NOMO-1 treated with DMSO at 0.1 percent for 48 hours (cell line): ENCODE results near the gene OR51E2.
"Not testable (repeated sequence)": the region's sequence is repeated elsewhere in the genome, so short reads cannot be mapped to it uniquely, and the experiment has no call there.

Experiments
- DNase-seq: peaks from one replicate; lab custom pipeline; 2025; ENCODE audit not compliant: unreplicated experiment; lab: John Stamatoyannopoulos, UW

The OR51E2 gene, protein sequence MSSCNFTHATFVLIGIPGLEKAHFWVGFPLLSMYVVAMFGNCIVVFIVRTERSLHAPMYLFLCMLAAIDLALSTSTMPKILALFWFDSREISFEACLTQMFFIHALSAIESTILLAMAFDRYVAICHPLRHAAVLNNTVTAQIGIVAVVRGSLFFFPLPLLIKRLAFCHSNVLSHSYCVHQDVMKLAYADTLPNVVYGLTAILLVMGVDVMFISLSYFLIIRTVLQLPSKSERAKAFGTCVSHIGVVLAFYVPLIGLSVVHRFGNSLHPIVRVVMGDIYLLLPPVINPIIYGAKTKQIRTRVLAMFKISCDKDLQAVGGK

DNA sequence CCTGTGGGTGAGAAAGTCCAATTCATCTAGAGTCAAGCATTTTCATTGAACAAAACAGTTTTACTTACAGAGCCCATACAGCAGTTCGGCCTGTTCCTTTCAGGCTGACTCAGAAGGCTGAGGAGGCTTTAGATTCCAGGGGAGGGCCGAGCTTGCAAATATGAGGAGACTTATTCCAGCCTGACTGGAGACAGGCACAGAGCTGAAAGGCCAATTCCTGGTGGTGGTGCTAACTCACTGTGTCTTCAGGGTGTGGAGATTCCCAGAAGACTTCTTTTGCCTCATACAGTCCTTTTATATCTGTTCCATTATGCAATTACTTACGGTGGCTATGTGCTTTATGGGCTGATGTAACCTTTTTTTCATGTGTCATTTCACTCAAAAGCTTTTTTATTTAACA lies at the start of gene OR51E2:
Gene OR51E2, minus strand, starts transcription at position 269 of the 400 bp plus-strand sequence. CDS start 15,142 bp downstream, outside the sequence.
- no peak for DNase-seq

- DNase-seq: no peak
Observed at GRCh38 chr11:4740735-4741134, 43.1 kb upstream of the OR51E2 start.

GRCh38 chr11:4727171-4727570 lies 29.5 kb upstream of the OR51E2 start:
- DNase-seq: no peak

DNA sequence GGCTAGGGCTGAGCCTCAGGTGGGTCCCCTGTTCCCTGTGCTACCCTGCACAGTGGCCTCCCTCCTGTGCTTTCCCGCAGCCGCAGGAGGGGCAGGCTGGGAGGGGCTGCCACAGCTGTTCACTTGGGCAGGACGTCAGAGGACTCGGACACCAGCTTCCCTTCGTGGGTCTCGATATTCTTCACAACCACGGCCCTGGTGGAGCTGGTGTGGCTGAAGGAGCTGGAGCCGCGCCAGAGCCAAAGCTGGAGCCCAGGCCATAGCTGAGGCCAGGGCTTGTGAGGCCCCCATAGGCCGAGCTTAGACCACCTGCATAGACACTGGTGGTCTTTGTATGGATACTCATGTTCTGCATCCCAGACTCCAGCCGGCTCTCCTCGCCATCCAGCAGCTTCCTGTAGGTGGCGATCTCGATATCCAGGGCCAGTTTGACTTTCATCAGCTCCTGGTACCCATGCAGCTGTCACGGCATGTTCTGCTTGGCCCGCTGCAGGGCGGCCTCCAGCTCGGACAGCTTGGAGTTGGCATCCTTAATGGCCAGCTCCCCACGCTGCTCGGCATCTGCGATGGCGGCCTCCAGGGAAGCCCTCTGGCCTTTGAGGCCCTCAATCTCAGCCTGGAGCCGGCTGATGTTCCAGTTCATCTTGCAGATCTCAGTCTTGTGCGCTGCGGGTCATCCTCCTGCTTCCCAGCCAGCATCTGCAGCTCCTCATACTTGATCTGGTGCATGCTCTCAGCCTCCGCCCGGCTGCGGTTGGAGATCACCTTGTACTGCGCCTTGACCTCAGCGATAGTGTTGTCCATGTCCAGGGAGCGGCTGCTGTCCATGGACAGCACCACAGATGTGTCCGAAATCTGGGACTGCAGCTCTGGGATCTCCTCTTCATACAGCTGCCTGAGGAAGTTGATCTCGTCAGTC lies 25.2 kb upstream of the OR51E2 start:
- not testable (repeated sequence) for DNase-seq

DNA sequence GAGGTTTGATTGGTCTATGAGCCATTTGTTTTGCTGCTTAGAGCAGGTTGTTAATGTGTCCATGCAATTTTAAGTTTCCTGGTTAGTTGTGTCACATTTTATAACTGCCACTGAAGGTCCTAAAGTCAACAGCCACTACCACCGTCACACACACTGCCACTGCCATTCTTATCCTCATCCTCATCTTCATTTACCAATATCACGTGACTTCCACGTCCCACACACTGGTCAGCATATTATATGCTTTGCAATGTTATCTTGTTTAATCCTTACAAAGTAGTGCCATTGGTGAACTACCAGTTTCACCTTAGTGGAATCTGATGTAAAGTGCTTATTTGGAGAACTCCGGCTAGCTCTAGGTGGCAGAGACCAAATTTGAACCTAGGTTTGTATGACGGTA lies 16.6 kb upstream of the OR51E2 start:
- no peak for DNase-seq

DNA sequence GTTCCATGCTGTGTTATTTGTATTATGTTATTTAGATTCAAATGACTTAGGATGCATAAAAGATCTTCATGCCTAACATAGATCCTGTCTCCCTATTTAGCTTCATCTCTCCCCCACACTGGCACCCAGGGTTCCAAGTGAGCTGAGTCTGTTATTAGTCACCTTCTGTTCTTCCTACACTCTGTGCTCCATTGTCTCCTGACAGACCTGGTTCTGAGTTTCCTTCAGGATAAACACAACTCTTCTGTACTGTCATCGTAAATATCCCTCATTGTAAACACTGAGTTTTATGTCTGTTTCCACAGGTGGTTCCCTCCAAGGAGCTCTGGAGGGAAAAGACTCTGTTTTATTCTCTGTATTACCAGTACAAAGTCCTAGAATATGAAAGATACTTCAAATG lies 15.6 kb upstream of the OR51E2 start:
- no peak for DNase-seq

- DNase-seq: no peak
Observed at GRCh38 chr11:4704790-4705334, 7.2 kb upstream of the OR51E2 start.

GRCh38 chr11:4704054-4704789 lies 6.6 kb upstream of the OR51E2 start, which contains the start of gene MMP26:
TSS of gene MMP26 (plus strand) at chr11:4704784.
- DNase-seq: no peak

DNA sequence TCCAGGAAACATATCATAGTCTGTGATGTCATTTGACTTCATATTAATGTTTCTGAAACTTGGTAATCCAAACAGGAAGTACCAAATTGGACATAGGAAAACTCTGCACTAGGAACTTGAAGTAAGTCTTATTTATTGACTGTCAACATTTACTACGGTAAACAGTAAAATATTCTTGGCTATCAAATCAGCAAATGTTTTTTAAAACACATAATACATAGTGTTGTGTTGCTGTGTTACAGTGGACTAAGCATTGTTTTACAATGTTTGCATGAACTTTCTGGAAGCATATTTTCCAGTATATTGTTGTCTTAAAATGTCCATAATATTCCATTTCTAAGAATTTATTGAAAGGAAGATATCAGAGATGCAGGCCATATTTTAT lies 2.8 kb upstream of the OR51E2 start:
- no peak for DNase-seq

GRCh38 chr11:4699697-4700435 lies 2.2 kb upstream of the OR51E2 start:
- no peak for DNase-seq

DNA sequence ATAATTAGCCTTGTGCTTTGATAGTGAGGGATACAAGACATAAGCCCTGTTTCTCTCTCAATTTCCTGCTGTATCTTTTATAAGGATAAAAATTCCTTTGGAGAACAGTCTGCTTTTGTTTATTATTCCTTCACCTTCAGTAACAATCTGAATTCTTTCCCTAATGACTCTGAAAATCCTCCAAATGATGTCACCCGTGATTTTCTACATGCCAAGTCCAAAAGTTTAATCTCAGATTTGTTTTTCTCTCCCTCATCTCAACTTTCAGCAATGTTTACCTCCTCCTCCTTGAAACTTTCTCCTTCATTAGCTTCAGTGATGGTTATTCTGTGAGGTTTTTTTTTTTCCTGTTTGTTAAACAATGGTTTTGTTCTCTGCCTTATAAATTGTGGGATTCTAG lies 2.2 kb downstream of the OR51E2 start:
- no peak for DNase-seq

DNA sequence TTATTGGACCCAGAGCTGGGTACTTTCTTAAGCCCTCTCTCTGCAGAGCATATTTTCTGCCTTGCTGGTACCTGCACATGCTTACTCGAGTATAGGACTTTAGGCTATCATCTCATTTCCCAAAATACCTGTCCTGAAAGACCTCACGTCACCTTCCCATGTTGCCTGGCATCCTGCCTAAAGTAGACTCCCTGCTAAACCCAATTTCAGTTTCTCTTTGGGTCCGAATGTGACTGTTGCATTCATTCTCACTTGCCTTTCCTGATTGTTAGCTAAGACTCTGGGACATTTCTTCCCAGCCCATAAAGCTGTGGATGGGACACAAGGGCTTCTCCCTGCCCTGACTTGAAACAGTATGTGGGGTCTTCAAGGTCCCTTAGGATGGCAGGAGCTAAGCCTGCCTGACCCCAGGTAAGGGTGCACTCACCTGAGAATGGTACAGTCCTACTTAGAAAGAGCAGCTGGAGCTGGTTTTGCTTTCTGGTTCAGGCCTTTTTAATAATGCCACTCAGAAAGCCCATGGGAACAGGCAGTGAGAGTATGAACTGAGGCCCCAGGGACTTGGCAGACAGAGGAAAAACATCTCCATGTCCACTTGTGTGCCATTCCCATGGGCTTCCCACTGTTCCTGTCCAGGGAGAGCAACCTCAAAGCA lies 12.9 kb downstream of the OR51E2 start:
- no peak for DNase-seq

GRCh38 chr11:4682623-4683419 lies 14.8 kb downstream of the OR51E2 start:
- no peak for DNase-seq

DNA sequence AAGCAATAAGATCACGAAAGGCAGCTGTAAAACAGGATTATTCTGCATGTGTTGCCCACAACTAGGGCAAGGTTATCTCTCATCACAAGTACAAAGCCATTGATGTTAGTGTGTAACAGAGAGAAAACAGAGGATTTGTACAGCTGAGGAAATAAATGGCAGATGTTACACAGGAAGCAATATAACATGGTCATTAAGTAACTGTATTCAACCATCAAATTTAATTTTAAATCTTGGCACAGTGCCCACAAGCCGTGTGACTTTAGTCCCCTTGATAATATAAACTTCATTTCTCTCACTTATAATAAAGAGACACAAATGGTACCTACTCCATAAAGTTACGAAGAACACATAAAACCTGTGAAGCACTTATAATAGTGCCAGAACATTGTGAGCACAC lies 17.3 kb downstream of the OR51E2 start:
- DNase-seq: no peak

DNA sequence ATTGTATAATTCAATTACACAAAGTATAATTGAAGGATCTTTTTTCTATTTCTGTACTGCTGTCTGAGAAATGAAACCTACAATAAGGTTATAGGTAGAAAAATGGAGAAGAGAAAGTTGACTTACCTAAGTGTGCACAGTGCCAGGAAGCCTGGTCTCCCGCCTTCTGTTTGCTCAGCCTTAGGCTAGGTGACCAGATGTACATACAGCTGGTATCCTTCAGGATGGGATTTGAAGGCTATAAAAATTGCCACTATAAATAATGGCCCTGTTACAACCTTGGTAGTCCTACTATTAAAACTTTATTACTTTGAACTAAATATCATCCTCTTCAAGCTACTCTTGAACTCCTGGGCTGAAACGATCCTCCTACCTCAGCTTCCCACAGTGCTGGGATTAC lies 19.7 kb downstream of the OR51E2 start:
- DNase-seq: no peak

DNA sequence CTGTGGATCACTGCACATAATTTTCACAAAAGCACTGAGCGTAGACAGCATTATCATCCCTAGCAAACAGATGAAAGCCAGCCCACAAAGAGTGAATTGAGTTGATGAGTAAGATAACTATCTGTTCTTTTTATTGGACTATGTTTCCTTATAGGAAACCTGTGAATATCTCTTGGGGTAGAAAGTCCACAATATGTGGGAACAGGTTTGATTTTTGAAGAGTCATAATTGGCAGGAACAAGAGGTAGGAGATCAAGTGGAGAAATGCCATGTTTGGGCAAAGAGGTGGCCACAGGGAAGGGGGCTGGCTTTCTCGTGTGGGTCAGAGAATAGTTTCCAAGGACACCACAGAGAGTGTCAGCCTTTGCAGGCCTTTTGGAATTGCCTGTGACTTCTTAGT lies 23.9 kb downstream of the OR51E2 start:
- DNase-seq: no peak

GRCh38 chr11:4672470-4672869 lies 25.2 kb downstream of the OR51E2 start:
- no peak for DNase-seq

GRCh38 chr11:4671741-4672140 lies 25.9 kb downstream of the OR51E2 start:
- DNase-seq: no peak

GRCh38 chr11:4665424-4665823 lies 32.2 kb downstream of the OR51E2 start:
- no peak for DNase-seq
